K562 (cell line): ENCODE measurements around the gene PLS1. TPM values are rescaled to one million over a fixed set of nuclear protein-coding genes. Genes with fewer than 3 reads are reported as not detected.

Experiments used
- CLOCK ChIP-seq: fragments of 250-450 bp; sonication (Bioruptor Pico); IDR thresholded peaks from 2 replicates; pipeline ENCODE4 v1.4.0; 2020; ENCODE audit warnings: mild to moderate bottlenecking, moderate library complexity, borderline replicate concordance
- COPS2 ChIP-seq: fragments of 450-650 bp; conservative IDR thresholded peaks from 2 replicates; pipeline ENCODE4 v1.6.1; 2016; ENCODE audit warnings: mild to moderate bottlenecking, moderate library complexity
- CUX1 ChIP-seq: fragments of 200-800 bp; sonication (Bioruptor generic); IDR thresholded peaks from 2 replicates; pipeline ENCODE4 v1.6.1; 2016; ENCODE audit warnings: missing genetic modification characterization, missing compliant biosample characterization
- FOXK2 ChIP-seq, 2 experiments: fragments of 450-650 bp; IDR thresholded peaks in 1 of 2; conservative IDR thresholded peaks in 1 of 2; 2 replicates each; pipeline ENCODE4 v1.6.1; 2016; ENCODE audit warnings: low read depth in 2 of 2, mild to moderate bottlenecking in 1 of 2
- JUND ChIP-seq, 2 experiments: IDR thresholded peaks; 2 replicates in 1 of 2; 3 replicates in 1 of 2; pipeline ENCODE4 v1.6.1; 2011; ENCODE audit warnings: borderline replicate concordance in 2 of 2, low read depth in 2 of 2, low read length in 2 of 2, improper control_type of control experiment in 1 of 2, missing biosample characterization in 1 of 2, missing genetic modification characterization in 1 of 2, missing genetic modification reagents in 1 of 2
- NR2C2 ChIP-seq, 2 experiments: fragments of 200-800 bp in 1 of 2; sonication (Bioruptor generic) in 1 of 2; sonication (generic) in 1 of 2; formaldehyde crosslinking in 1 of 2; IDR thresholded peaks; 2 replicates each; pipeline versions ENCODE4 v1.6.1 to v1.8.0; 2016 to 2022; ENCODE audit warnings: mild to moderate bottlenecking in 1 of 2, missing compliant biosample characterization in 1 of 2, missing genetic modification characterization in 1 of 2, missing genetic modification reagents in 1 of 2
- POLR2H ChIP-seq: IDR thresholded peaks from 2 replicates; pipeline ENCODE4 v1.6.1; 2016; ENCODE audit warnings: missing genetic modification characterization, low read depth, mild to moderate bottlenecking, control low read depth, missing compliant biosample characterization, moderate library complexity
- SETDB1 ChIP-seq: IDR thresholded peaks from one replicate; pipeline ENCODE4 v1.6.1; 2012; ENCODE audit warnings: low read length, control low read depth, inconsistent platforms
- SMAD3 ChIP-seq: fragments of 450-650 bp; formaldehyde crosslinking; conservative IDR thresholded peaks from 2 replicates; pipeline ENCODE4 v1.4.0; 2020; ENCODE audit warnings: mild to moderate bottlenecking
- SREBF1 ChIP-seq: fragments of 150-350 bp; IDR thresholded peaks from 2 replicates; pipeline ENCODE4 v1.6.1; 2014; ENCODE audit warnings: antibody characterized with exemption, low read depth, low read length, borderline replicate concordance
- TARDBP ChIP-seq: fragments of 450-650 bp; IDR thresholded peaks from 2 replicates; pipeline ENCODE4 v1.6.1; 2016
- ZSCAN32 ChIP-seq: fragments of 450-650 bp; formaldehyde crosslinking; IDR thresholded peaks from 2 replicates; pipeline ENCODE4 v1.4.0; 2020; ENCODE audit warnings: mild to moderate bottlenecking, moderate library complexity
- polyA plus RNA-seq, 8 experiments: library from polyadenylated mRNA; depleted of rRNA in 4 of 8; stranded (reverse) in 5 of 8; unstranded in 3 of 8; fragments of >200 nt; fragmentation: Nextera tagmentation in 2 of 8; fragmentation: Illumina TruSeq in 1 of 8; extraction: Ambion mirVana in 2 of 8; extraction: Trizol in 1 of 8; gene quantifications; 2 replicates each; pipeline versions ENCODE4 v1.2.1 to v1.2.3, GENCODE V29; 2011 to 2014; ENCODE audit warnings: inconsistent platforms in 1 of 8, missing spikeins in 1 of 8
- total RNA-seq, 7 experiments: library from RNA; depleted of rRNA in 6 of 7; stranded (reverse); fragments of >200 nt in 6 of 7; fragmentation: Illumina TruSeq in 2 of 7; extraction: Trizol in 2 of 7; gene quantifications; 2 replicates each; pipeline versions ENCODE4 v1.2.1 to v1.2.3, GENCODE V29; 2011 to 2021; ENCODE audit warnings: low replicate concordance in 1 of 7
- TF ChIP-seq, protein P1 (sequence below), 3 experiments: IDR thresholded peaks in 2 of 3; conservative IDR thresholded peaks in 1 of 3; 2 replicates each; pipeline ENCODE4 v1.5.1; 2011 to 2012; ENCODE audit warnings: low read length in 3 of 3, mild to moderate bottlenecking in 3 of 3, control low read depth in 2 of 3, improper control_type of control experiment in 1 of 3, inconsistent platforms in 1 of 3, low read depth in 1 of 3, mixed read lengths in 1 of 3, moderate library complexity in 1 of 3; ENCODE audit not compliant: insufficient read depth in 2 of 3
- TF ChIP-seq, protein P2 (sequence below): fragments of 450-650 bp; IDR thresholded peaks from 2 replicates; pipeline ENCODE4 v1.6.1; 2016; ENCODE audit warnings: borderline replicate concordance

The PLS1 gene
- total and polyA plus RNA-seq, 9 of the 15 experiments (the other 6 are each of a cell fraction or from before 2014, with no cell fraction given) = 6.1 to 21.3 (median 13.0) TPM

- TF ChIP-seq POLR2H (tag) (no peak), CUX1 (CRISPR knock-in tag) (no peak), TARDBP (no peak), SETDB1 (no peak), FOXK2 (conservative IDR thresholded peaks at IDR 0.05 in 1 of 2, IDR thresholded peaks at IDR 0.05 in 1 of 2; ENCODE audit: low read depth in 2 of 2) (0 out of 4 replicates have a peak, but pooled peaks of 1 of the 2 experiments have one; percentile 38), CLOCK (CRISPR knock-in tag) (no peak), JUND (IDR thresholded peaks at IDR 0.05; ENCODE audit: borderline replicate concordance, low read depth, low read length) (no peak), JUND (tag; IDR thresholded peaks at IDR 0.05; ENCODE audit: borderline replicate concordance, low read depth, low read length) (no peak), NR2C2 (CRISPR knock-in tag; IDR thresholded peaks at IDR 0.05) (no peak), NR2C2 (tag; IDR thresholded peaks at IDR 0.05) (no peak), ZSCAN32 (no peak), COPS2 (no peak), SMAD3 (no peak), SREBF1 (no peak)
- TF ChIP-seq, protein P1, sequence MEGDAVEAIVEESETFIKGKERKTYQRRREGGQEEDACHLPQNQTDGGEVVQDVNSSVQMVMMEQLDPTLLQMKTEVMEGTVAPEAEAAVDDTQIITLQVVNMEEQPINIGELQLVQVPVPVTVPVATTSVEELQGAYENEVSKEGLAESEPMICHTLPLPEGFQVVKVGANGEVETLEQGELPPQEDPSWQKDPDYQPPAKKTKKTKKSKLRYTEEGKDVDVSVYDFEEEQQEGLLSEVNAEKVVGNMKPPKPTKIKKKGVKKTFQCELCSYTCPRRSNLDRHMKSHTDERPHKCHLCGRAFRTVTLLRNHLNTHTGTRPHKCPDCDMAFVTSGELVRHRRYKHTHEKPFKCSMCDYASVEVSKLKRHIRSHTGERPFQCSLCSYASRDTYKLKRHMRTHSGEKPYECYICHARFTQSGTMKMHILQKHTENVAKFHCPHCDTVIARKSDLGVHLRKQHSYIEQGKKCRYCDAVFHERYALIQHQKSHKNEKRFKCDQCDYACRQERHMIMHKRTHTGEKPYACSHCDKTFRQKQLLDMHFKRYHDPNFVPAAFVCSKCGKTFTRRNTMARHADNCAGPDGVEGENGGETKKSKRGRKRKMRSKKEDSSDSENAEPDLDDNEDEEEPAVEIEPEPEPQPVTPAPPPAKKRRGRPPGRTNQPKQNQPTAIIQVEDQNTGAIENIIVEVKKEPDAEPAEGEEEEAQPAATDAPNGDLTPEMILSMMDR (IDR thresholded peaks at IDR 0.05 in 2 of 3, conservative IDR thresholded peaks at IDR 0.05 in 1 of 3; ENCODE audit: insufficient read depth in 2 of 3, low read depth in 1 of 3, low read length in 3 of 3) = peak; percentile 70 to 83 (median 72)
- TF ChIP-seq, protein P2, sequence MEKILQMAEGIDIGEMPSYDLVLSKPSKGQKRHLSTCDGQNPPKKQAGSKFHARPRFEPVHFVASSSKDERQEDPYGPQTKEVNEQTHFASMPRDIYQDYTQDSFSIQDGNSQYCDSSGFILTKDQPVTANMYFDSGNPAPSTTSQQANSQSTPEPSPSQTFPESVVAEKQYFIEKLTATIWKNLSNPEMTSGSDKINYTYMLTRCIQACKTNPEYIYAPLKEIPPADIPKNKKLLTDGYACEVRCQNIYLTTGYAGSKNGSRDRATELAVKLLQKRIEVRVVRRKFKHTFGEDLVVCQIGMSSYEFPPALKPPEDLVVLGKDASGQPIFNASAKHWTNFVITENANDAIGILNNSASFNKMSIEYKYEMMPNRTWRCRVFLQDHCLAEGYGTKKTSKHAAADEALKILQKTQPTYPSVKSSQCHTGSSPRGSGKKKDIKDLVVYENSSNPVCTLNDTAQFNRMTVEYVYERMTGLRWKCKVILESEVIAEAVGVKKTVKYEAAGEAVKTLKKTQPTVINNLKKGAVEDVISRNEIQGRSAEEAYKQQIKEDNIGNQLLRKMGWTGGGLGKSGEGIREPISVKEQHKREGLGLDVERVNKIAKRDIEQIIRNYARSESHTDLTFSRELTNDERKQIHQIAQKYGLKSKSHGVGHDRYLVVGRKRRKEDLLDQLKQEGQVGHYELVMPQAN = no peak
Observed at GRCh38 chr3:142586803-142587406, 9.3 kb upstream of the PLS1 start (continued).
